ENCODE results near the gene SLC3A2. TPM values are rescaled to one million over a fixed set of nuclear protein-coding genes. Genes with fewer than 3 reads are reported as not detected.

Gene SLC3A2
- total and polyA plus RNA-seq, 2 donors (not counting 3 experiments of a cell fraction or from before 2014, with no cell fraction given) = 208 to 337 TPM

GRCh38 chr11:62933285-62933684, 52.6 kb downstream of the SLC3A2 start:
- no peaks in the 10 kb centered on the region for H4K20me1 ChIP-seq (replicated peaks; ENCODE audit: control insufficient read depth, extremely low read depth, insufficient read depth, low read length)
- no peaks in the 10 kb centered on the region for H3K4me1 ChIP-seq (ENCODE audit: control insufficient read depth, extremely low read depth, insufficient read depth, low read length)
- CTCF ChIA-PET = no interaction called here
- no peak overlapping the region for H3K4me3 ChIP-seq (replicated peaks in 1 of 3; ENCODE audit: insufficient read depth in 1 of 3, low read depth in 1 of 3, low read length in 3 of 3)
- H2AFZ ChIP-seq (ENCODE audit: low read depth, low read length) = no peak overlapping the region
- H3K9me3 ChIP-seq (replicated peaks; ENCODE audit: control insufficient read depth, insufficient read depth, low read length) = no peaks in the 10 kb centered on the region
- no peaks in the 10 kb centered on the region for H3K9me1 ChIP-seq (replicated peaks; ENCODE audit: control insufficient read depth, extremely low read depth, insufficient read depth, low read length)
- dilution Hi-C loops (cut with MboI; ENCODE audit: extremely low pct_ligation_motif_present, low sequenced_read_pairs) (no loop called here), intact Hi-C loops (cut with micrococcal nuclease) (no loop called here)
- H3K79me2 ChIP-seq (ENCODE audit: control insufficient read depth, insufficient read depth, low read length) = no peaks in the 10 kb centered on the region
- TF ChIP-seq POLR2A (IDR thresholded peaks at IDR 0.05; ENCODE audit: low read depth, low read length) = no peak
- no peak for TF ChIP-seq FOS (IDR thresholded peaks at IDR 0.05; ENCODE audit: borderline replicate concordance, insufficient read depth, low read length)
- no peak for TF ChIP-seq MAX (IDR thresholded peaks at IDR 0.05; ENCODE audit: insufficient read depth, insufficient read length)
- TF ChIP-seq EZH2 (IDR thresholded peaks at IDR 0.05; ENCODE audit: borderline replicate concordance, low read depth, low read length, severe bottlenecking) = no peak
- TF ChIP-seq POLR2AphosphoS5 (IDR thresholded peaks at IDR 0.05; ENCODE audit: insufficient read depth, low read depth, low read length) = no peak
- POLR2A ChIA-PET = no interaction called here
- FAIRE-seq (no peak), DNase-seq (ENCODE audit: low read depth, low spot score) (no peak)
- no peak overlapping the region for H3K9ac ChIP-seq (replicated peaks; ENCODE audit: extremely low read depth, insufficient read depth, low read length)
- no TSS peak for BruUV-seq (replicated peaks)
- H3K27ac ChIP-seq (ENCODE audit: insufficient read depth, low read depth, low read length) = no peak overlapping the region
- no peaks in the 10 kb centered on the region for H3K36me3 ChIP-seq (ENCODE audit: control insufficient read depth in 2 of 2, extremely low read depth in 1 of 2, insufficient read depth in 2 of 2, low read length in 2 of 2)
- H3K4me2 ChIP-seq (ENCODE audit: insufficient read depth, low read length) = no peak overlapping the region
- H3K27me3 ChIP-seq (ENCODE audit: control insufficient read depth in 2 of 2, insufficient read depth in 2 of 2, low read length in 2 of 2) = peaks cover 2% of the 10 kb centered on the region in 2 experiments

GRCh38 chr11:62933750-62934495, 53.2 kb downstream of the SLC3A2 start:
- H3K27me3 ChIP-seq (ENCODE audit: control insufficient read depth in 2 of 2, insufficient read depth in 2 of 2, low read length in 2 of 2) = peaks cover 0 to 2% of the 10 kb centered on the region in 2 experiments
- H3K9ac ChIP-seq (replicated peaks; ENCODE audit: extremely low read depth, insufficient read depth, low read length) = no peak overlapping the region
- intact Hi-C loops (cut with micrococcal nuclease) = no loop called here
- no peak overlapping the region for H3K4me2 ChIP-seq (ENCODE audit: insufficient read depth, low read length)
- H3K79me2 ChIP-seq (ENCODE audit: control insufficient read depth, insufficient read depth, low read length) = no peaks in the 10 kb centered on the region
- no TSS peak for BruUV-seq (replicated peaks)
- FAIRE-seq = no peak
- H3K9me3 ChIP-seq (replicated peaks; ENCODE audit: control insufficient read depth, insufficient read depth, low read length) = no peaks in the 10 kb centered on the region
- no peak overlapping the region for H2AFZ ChIP-seq (ENCODE audit: low read depth, low read length)
- H3K36me3 ChIP-seq (ENCODE audit: control insufficient read depth in 2 of 2, extremely low read depth in 1 of 2, insufficient read depth in 2 of 2, low read length in 2 of 2) = no peaks in the 10 kb centered on the region
- no peak for DNase-seq (ENCODE audit: low read depth, low spot score)
- no peaks in the 10 kb centered on the region for H3K9me1 ChIP-seq (replicated peaks; ENCODE audit: control insufficient read depth, extremely low read depth, insufficient read depth, low read length)
- ChIA-PET CTCF (no interaction called here), POLR2A (no interaction called here)
- no peaks in the 10 kb centered on the region for H4K20me1 ChIP-seq (replicated peaks; ENCODE audit: control insufficient read depth, extremely low read depth, insufficient read depth, low read length)
- no peak for TF ChIP-seq POLR2A (IDR thresholded peaks at IDR 0.05; ENCODE audit: low read depth, low read length)
- no peak for TF ChIP-seq CTCF (IDR thresholded peaks at IDR 0.05; ENCODE audit: extremely low read depth in 1 of 2, insufficient read depth in 1 of 2, low read depth in 1 of 2, low read length in 2 of 2)
- dilution Hi-C loops (cut with MboI; ENCODE audit: extremely low pct_ligation_motif_present, low sequenced_read_pairs) = no loop called here
- H3K27ac ChIP-seq (ENCODE audit: insufficient read depth, low read depth, low read length) = no peak overlapping the region
- H3K4me1 ChIP-seq (ENCODE audit: control insufficient read depth, extremely low read depth, insufficient read depth, low read length) = no peaks in the 10 kb centered on the region
- H3K4me3 ChIP-seq (replicated peaks in 1 of 3; ENCODE audit: insufficient read depth in 1 of 3, low read depth in 1 of 3, low read length in 3 of 3) = no peak overlapping the region

Measured in endothelial cell of umbilical vein (primary cell).